GM21786 (cell line): Measurements from ENCODE around the gene NELL1.

Source experiments
- ATAC-seq: cut with Tn5 transposase; IDR thresholded peaks from one replicate; pipeline ENCODE4 v1.9.1; 2021; ENCODE audit not compliant: unreplicated experiment

Gene NELL1

DNA sequence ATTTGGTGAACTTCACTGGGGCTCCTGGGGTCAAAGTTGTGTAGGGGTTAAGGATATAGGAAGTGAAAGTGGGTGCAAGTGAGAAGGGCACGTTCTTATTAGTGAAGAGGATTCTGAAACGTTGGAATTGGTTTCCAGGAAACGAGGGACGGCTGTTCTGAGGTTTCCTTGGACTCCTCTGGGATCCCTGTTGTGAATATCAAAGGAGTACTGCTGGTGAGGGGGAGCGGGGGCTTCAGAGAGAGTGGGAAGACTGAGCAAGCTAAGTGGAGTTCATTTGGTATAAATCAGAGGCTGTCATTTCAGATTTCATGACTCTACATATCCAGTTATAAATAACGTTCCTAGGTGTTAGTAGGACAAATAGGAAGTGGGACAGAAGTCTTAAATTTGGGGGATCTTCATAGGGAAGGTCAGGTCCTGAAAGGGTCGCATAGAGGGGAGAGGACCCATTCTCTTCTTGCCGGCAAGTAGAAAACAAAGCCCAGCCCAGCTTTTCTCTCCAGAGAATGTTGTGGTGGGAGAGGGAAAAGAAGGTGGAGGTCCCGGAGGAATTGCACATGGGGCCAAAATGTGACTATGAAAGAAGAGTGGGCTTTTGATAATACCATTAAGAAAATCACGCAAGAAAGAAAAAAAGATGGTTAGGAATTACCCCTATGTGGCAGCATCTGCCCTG is 1.1 kb upstream of the NELL1 start:
- ATAC-seq: no peak

DNA sequence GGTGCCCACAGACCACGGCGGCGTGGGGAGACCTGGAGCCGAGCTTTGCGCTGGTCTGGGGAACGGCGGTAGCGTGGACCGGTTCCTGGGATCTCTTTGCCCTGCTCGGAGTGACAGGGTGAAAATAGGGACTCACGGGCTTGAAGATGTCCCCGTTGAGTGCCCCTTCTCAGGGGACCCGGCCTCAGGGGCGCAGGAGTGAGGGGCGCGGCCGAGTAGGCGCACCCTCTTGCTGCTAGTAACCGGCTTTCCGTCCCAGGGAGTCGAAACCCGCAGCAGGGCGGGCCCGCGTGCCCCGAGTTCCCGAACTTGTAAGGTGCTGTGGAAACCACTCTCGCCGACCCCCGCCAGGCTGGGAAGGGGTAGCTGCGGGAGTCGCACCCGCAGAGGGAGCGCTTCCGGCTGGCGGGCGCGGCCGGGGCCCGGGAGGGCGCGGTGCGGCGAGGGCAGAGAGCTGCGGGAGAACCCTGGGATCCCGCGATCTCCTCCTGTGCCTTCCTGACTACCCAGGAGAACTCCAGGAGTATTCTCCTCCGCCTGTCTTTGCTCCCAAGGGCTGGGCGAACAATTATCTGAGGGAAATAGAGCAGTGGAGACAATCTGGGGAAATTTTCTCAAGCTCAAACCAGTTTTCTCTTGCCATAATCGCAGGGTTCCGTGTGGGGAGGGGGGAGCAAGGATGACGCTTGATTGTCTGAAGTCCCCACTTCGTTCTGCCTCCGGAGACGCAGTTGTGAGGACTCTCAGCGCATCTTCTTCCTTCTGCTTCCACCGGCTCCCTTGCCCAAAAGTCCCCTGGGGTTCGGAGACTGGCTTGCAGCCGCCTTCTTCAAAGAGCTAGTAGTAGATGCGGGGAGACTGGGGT is 666 bp downstream of the NELL1 start:
- ATAC-seq: no peak

DNA sequence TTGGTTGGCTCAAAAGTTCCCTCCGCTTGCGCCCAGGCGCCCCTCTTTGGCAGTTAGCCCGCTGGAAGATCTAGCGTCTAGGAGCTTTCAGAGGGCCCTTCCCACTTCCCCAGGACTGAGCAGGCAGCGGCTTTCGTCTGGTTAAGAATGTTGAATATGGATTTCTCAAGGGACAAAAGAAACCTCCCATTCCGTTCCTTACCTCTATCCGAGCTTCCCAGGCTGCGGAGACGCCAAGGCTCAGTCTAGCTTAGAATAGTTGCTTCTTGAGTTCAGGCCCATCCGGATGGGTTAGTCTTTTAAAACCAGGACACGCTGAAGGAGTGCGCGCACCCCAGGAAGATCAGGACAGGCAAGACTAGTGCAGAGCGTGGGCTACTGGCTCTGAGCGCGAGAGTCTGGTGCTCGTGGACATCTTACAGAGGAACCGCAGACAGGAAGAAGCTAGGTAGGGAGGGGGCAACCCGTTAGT is 1.6 kb downstream of the NELL1 start:
- no peak for ATAC-seq

DNA sequence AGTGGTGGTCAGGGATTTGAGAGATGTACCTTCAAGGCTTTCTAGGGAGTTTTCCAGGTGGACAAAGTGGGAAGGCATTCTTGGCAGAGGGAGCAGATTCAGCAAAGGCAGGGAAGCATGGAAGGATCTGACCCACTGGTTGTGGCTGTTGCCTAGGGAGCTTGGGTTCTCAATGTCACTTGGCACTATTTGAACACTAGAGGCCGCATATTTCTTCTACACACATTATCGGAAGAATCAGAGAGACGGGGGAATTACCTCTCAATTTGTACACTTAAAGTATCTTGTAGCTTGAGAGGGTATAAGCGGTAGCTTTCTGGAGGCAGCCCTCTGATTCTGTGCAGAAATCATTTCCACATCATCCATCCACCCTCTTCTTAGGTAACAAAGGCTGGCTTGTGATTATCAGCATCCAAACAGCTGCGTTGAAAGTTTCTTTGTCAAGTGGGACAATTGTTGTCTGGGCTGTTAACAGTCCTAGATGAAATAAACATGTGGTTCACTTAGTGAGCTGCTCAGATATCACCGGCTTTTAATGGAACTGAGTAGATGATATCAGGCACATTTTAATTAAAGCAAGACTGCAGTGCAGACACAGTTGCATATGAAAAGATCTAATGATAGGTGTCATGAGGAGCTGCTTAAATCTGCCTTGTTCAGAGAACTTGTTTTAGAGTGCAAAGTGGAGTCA is 2.6 kb downstream of the NELL1 start:
- no peak for ATAC-seq

DNA sequence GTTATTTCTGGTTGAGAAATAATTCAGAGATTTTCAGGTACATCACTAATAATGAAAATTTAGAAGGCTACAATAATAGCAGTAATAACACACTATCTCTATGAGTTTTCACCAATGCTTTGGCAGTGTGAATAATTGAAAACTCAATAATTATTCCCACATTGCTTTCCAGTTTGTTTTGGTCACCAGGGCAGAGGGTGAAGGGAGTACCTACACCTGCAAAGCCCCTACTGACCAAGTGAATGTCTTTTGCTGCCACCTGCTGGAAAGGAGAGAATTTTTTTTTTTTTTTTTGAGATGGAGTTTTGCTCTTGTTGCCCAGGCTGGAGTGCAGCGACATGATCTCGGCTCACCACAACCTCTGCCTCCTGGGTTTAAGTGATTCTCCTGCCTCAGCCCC is 3.2 kb downstream of the NELL1 start:
- no peak for ATAC-seq

DNA sequence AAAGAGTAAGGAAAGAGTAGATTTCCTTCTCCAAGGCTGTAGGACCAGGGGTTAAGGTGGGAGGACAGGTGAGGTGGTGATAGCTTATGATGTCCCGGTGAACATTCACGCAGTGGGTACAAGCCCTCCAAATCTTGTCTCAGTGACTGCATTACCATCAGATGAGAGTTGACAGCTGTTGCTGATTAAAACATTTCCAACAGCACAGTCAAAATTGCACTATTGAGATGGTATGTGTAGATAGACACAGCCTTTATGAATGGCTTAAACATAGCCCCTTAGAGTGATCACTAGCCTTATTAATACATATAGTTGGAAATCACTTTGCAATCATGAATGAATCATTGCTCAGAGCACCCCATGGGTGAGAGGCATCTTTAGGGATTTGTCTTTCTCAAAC is 7.3 kb downstream of the NELL1 start:
- no peak for ATAC-seq

DNA sequence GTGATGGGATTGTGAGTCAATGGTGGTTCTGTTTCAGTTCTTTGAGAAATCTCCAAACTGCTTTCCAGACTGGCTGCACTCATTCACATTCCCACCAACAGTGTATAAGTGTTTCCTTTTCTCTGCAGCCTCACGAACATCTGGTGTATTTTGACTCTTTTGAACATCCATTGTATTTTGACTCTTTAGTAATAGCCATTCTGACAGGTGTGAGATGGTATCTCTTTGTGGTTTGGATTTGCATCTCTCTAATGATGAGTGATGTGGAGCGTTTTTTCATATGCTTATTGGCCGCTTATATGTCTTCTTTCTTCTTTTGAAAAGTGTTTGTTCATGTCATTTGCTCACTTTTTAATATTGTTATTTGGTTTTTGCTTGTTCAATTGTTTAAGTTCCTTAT is 19.4 kb downstream of the NELL1 start:
- ATAC-seq: no peak

DNA sequence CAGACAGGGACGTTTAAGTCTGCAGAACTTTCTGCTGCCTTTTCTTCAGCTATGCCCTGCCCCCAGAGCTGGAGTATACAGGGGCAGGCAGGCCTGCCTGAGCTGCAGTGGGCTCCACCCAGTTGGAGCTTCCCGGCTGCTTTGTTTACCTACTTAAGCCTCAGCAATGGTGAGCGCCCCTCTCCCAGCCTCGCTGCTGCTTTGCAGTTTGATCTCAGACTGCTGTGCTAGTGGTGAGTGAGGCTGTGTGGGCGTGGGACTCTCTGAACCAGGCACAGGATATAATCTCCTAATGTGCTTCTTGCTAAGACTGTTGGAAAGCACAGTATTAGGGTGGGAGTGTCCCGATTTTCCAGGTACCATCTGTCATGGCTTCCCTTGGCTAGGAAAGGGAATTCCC is 38.5 kb downstream of the NELL1 start:
- no peak for ATAC-seq

DNA sequence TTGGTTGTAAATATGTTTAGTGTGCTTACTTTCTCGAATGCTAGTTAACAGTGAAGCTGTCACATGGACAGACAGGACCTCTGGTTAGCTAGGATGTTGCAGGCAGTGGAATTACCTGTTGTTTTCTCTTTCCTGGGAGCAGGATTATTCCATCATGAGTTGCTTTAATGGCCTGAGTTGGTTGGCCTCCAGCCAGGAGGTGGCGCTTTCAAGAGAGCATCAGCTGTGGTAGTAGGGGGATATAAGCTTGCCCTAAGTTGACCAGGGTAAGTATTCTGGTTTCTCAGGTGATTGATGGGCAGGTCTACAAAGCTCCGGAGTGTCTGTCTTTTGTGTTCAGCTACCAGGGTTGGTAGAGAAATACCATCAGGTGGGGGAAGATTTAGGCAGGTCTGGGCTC is 43.5 kb downstream of the NELL1 start:
- no peak for ATAC-seq

DNA sequence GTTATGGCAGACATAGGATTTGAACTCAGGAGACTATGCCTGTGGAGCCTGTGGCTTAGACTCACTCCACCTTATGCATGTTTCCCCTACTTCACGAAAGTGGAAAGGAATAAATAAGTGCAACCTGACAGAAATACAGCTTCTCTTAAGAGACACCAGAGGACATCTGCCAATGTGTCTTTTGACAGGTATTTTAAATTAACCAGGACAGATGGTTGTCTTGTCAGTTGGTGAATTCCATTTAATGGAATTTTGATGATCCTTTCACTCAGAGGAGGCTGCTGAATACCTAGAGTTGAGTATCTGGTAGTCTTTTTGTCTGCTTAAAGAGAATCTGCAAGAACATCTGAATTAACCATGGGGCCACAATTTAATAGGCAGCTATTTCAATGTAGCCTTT is 46.1 kb downstream of the NELL1 start:
- ATAC-seq: no peak

DNA sequence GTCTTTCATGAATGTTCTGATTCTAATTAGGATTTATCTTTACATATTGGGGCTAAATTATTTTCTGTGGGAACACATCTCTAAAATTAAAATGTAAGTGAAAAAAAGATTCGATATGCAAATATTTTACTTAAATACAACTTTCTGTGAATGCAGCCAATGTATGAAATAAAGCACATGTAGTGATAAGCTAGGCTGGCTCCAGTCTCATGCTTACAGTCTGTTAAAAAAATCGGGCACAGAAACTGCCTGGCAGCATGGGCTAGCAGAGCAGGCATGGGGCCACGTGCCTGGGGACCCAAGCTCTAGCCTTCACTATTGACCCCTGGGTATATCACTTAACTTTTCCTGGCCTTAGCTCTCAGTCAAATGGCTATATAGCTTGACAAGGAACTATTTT is 46.5 kb downstream of the NELL1 start:
- ATAC-seq: no peak

DNA sequence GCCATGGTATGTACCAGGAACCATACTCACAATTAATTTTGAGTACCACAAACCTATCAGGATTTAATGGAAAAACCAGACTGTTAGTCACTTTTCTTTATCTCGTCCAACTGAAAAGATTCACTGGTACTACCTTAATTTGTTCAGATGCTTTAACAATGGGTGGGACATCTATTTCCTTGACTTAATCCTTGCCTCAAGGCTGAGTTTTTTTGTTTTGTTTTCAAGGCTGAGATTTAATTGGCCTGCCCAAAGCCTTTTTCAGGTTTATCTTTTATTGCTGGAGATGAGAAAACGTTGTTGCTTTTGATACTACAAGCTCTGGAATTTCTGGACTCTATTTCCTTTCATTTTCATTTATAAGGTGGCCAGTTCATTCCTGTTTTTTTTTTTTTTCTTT is 50.4 kb downstream of the NELL1 start:
- ATAC-seq: no peak

DNA sequence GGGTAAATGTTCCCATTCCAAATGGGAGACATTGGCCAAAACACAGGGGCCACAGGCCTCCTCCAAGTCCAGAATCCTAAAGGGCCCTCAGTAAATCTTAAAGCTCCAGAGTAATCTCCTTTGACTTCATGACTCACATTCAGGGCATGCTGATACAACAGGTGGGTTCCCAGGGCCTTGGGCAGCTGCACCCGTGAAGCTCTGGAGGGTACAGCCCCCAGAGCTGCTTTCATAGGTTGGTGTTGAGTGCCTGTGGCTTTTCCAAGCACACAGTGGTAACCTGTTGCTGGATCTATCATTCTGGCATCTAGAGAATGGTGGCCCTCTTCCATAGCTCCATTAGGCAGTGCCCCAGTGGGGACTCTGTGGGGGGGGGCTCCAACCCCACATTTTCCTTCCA is 54.0 kb downstream of the NELL1 start:
- ATAC-seq: no peak

DNA sequence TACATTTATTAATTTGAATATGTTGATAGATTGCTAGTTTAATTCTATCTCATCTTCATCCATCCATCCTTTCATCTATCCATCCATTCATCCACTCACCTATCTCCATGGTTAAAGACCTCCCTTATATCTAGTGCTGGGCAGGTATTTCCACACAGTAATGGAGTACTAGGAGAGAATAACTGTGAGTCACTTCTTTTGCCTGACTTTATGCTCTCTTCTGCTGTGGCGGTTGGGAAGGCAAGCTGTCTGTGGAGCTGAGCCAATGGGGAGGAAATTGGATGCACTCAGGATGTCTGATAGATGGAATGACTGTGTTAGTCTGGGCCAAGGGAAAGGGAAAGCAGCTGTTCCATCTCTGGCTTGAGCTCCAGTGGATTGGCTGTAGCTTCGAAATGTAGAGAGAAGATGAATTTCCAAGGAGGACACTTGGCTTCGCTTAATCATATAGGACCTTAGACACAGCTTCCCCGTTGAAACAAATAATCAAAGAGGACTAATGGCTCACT is 60.3 kb downstream of the NELL1 start:
- no peak for ATAC-seq

DNA sequence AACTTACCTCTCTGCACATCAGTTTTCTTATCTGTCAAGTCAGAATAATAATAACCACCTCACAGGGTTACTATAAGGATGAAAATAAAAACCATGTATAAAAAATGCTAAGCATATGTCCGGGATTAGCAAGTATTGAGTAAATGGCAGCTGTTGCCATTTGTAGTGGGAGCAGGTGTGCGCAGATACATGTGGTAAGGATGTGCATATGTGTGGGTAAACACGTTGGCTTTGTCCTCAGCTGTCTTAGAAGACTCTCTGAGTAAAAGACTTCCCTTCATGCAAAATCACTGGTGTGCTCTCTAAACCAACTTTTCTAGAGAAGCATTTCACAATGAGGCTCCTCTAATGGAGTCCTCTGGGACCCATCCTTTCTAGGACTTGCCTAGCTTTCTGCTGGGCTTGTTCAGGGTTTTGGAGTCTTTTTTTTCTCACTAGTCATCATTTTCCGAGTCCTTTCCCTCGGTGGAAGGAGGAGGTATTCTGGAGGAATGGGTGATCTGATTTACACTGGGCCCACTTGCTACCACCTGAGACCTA is 62.4 kb downstream of the NELL1 start:
- ATAC-seq: no peak

DNA sequence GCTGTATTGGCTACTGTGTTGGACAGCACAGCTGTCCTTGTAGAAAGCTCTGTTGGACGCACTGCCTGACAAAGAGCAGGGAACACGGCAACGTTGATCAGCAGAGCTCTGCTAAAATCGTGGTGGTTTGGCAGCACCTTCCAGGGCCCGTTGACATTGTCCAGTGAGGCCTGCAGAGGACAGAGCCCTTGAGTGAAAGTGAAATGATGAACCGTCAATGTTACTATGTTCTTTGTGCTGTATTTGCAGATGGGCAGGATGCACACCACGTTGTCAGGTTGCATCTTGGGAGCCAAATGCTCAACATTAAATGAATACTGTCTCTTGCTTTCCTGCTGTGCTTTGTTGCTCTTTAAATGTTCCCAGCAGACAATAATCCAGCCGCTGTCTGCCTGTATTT is 69.7 kb downstream of the NELL1 start:
- ATAC-seq: no peak

DNA sequence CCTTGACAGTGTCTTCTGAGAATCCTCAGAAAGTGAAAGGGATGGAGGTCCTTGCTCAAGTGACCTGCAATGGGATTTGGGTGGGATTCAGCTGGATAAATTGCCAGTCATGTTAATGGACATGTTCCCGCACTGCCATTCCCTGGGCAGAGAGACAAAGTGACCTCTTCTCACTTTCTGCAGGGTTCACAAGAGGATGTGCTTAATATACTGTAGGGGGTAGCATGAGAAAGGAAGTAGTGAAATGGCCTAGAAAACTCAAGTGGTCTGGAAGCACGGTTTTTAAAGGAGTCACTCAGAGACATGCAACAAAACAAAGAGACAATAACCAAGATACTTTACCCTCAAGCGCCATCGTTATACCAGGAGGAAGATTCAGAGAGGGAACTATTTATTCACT is 70.2 kb downstream of the NELL1 start:
- no peak for ATAC-seq

DNA sequence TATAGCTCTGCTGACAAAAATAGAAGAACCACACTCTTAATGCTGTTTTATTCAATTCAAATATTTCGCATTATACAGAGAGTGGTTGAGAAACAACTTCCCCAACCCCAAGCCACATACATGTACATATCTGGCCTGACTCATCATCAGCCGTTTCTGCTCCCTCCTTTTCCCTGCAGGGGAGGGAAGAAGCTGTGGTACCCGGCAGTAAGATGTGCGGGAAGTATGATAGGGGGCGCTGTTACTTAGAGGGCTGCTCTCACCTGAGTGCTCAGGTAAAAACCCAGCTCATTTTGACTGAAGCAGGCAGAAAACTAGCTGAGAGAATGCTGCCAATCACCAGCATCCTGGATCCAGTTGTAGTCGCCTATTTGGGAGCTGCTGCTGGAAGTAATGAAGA is 85.5 kb downstream of the NELL1 start:
- no peak for ATAC-seq

DNA sequence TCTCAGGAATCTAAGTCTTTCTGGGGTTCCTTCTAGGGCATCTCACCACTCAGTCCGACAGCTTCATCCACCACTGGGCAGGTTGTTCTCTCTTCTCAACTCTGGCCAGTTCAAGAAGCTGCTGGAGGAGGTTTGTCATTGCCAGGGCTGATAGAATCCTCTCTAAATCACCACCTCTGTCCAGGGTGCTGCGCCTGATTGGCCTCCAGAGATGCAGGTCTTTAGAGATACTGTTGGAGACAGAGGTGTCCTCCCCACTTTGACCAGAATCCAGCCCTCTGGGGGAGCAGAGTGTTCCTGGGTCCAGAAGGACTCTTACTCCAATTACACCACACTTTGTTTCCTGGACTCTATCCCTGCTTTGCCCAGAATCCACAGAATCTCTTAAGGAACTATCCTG is 90.2 kb downstream of the NELL1 start:
- no peak for ATAC-seq

DNA sequence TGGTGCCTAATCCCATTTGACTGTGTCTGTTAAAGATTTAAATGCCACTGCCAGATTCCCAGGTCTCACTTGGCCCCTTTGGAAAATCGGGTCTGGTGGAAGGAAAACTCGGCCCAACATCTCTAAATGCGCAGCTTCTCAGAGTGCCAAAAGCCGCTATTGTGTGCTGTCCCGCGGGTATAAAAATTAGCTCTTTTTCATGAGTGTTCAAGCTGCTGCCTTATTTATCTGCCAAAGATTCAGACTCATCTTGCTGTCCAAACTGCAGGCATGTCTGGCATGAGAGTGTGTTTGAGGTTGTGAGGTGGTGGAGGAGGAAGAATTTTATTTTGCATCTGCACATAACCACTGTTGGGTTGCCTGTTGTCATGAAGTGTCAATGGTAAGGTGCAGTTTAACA is 91.4 kb downstream of the NELL1 start:
- ATAC-seq: no peak

DNA sequence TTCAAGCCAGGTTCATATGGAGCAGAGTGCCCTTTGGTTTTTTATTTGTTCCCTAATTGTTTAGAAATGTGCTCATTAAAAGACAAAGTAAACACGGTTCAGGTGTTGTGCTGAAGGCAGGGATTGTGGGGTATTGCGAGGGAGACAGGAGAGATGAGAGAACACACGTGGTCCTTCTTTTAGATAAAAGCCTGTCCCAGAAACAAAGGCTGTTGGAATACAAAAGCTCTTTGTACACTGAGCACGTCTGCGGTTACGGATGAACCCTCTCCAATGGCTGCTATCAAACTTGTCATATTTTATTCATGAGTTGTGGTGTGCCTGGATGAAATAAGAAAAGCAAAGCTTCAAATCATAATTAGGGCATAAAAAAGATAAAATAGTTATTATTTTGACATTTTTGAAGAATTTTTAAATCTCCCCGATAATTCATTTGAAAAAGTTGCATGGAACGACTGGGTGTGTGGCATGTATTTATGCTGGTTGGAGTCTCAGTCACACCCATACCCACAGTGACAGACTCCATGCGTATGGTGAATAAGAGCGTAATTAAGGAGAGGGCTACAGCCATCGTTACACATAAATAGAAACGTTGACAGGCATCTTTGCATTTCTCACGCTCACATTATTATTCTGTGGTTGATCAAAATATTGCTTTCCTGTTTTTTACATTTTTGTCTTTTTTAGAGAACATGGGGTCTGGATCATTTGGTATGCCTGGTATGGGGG is 92.9 kb downstream of the NELL1 start:
- ATAC-seq: no peak
